HT-29 (cell line): ENCODE measurements around the gene DAGLA. TPM values are rescaled to one million over a fixed set of nuclear protein-coding genes. Genes with fewer than 3 reads are reported as not detected.

ENCODE experiments used
- DNase-seq: peaks from one replicate; pipeline ENCODE4 v3.0.0-alpha.2; 2015; ENCODE audit warnings: low spot score
- total RNA-seq: library from RNA; depleted of rRNA; stranded (reverse); fragments of >200 nt; shearing (Covaris generic); gene quantifications from 2 replicates; pipeline ENCODE4 v1.2.3, GENCODE V29; 2014; rRNA removed

The DAGLA gene
- total RNA-seq, 1 experiment from 2014 or later, result 9.7 TPM

DNA sequence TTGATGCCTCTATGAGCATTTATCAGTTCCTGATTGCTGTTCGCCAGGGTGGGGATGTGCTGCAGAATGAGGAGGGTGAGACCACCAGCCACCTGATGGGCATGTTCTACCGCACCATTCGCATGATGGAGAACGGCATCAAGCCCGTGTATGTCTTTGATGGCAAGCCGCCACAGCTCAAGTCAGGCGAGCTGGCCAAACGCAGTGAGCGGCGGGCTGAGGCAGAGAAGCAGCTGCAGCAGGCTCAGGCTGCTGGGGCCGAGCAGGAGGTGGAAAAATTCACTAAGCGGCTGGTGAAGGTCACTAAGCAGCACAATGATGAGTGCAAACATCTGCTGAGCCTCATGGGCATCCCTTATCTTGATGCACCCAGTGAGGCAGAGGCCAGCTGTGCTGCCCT, 115.3 kb downstream of the DAGLA start:
- no peak for DNase-seq

DNA sequence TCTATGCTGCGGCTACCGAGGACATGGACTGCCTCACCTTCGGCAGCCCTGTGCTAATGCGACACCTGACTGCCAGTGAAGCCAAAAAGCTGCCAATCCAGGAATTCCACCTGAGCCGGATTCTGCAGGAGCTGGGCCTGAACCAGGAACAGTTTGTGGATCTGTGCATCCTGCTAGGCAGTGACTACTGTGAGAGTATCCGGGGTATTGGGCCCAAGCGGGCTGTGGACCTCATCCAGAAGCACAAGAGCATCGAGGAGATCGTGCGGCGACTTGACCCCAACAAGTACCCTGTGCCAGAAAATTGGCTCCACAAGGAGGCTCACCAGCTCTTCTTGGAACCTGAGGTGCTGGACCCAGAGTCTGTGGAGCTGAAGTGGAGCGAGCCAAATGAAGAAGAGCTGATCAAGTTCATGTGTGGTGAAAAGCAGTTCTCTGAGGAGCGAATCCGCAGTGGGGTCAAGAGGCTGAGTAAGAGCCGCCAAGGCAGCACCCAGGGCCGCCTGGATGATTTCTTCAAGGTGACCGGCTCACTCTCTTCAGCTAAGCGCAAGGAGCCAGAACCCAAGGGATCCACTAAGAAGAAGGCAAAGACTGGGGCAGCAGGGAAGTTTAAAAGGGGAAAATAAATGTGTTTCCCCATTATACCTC, 115.8 kb downstream of the DAGLA start:
- DNase-seq, result no peak

Other genes with a start within 250 kb of the DAGLA start
- gene LRRC10B, start 171.6 kb upstream of the DAGLA start, total RNA-seq, result 6.3 and 7.7 TPM in 2 replicates
- 13.2 and 14.8 TPM in 2 replicates for gene SYT7, start 99.3 kb upstream of the DAGLA start, total RNA-seq
- gene MYRF, start 72.2 kb downstream of the DAGLA start, total RNA-seq, result 70.1 and 105 TPM in 2 replicates
- 113 and 120 TPM in 2 replicates for gene TMEM258, start 112.2 kb downstream of the DAGLA start, total RNA-seq
- gene FEN1, start 112.5 kb downstream of the DAGLA start, total RNA-seq, result 137 and 147 TPM in 2 replicates
- 1.9 and 9.4 TPM in 2 replicates for gene FADS1, start 136.6 kb downstream of the DAGLA start, total RNA-seq
- not detected in 2 replicates for gene FADS2, start 147.9 kb downstream of the DAGLA start, total RNA-seq
- 42.2 and 44.0 TPM in 2 replicates for gene FADS3, start 211.2 kb downstream of the DAGLA start, total RNA-seq
- gene RAB3IL1, start 237.2 kb downstream of the DAGLA start, total RNA-seq, result 1.6 TPM in 1 of 2 replicates, not detected in the other